ENCODE measurements around the gene DCHS2. TPM values are rescaled to one million over a fixed set of nuclear protein-coding genes. Genes with fewer than 3 reads are reported as not detected.

DCHS2 gene
- total RNA-seq, 2 donors from 2014 or later, result 1.2 to 1.5 TPM

DNA sequence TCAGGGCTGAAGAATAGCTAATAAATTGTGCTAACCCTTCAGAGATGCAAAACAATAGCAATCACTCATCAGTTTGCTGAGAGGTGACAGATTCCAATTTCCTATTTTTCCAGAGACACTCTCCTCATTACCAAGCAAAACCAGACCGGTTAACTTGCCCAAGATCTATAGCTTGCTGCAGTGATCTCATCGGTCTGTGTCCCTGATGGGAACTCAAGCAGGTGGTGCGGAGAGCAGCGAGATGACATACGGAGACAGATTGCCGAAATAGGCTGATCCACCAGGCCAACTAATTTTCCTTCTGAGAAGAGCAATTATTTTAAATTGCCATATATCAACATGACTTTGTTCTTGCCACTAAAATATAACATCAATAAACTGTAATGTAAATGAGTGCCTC is 10.5 kb upstream of the DCHS2 start:
- DNase-seq, result no peak
- Histone ChIP-seq H3K36me3 (no peaks in the 10 kb centered on the region), H3K9me3 (no peaks in the 10 kb centered on the region), H3K9ac (ENCODE audit: low read depth in 2 of 2, low read length in 2 of 2) (no peak overlapping the region), H3K27me3 (no peaks in the 10 kb centered on the region), H3K4me3 (no peak overlapping the region), H3K27ac (no peak overlapping the region), H3K4me1 (no peaks in the 10 kb centered on the region)
- TF ChIP-seq, protein P1, sequence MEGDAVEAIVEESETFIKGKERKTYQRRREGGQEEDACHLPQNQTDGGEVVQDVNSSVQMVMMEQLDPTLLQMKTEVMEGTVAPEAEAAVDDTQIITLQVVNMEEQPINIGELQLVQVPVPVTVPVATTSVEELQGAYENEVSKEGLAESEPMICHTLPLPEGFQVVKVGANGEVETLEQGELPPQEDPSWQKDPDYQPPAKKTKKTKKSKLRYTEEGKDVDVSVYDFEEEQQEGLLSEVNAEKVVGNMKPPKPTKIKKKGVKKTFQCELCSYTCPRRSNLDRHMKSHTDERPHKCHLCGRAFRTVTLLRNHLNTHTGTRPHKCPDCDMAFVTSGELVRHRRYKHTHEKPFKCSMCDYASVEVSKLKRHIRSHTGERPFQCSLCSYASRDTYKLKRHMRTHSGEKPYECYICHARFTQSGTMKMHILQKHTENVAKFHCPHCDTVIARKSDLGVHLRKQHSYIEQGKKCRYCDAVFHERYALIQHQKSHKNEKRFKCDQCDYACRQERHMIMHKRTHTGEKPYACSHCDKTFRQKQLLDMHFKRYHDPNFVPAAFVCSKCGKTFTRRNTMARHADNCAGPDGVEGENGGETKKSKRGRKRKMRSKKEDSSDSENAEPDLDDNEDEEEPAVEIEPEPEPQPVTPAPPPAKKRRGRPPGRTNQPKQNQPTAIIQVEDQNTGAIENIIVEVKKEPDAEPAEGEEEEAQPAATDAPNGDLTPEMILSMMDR (IDR thresholded peaks at IDR 0.05), result no peak
- intact Hi-C loops (cut with DNase I), result loop anchor here (10.0 kb wide), 1 partner anchor 167 kb away; no protein-coding TSS in a partner anchor

DNA sequence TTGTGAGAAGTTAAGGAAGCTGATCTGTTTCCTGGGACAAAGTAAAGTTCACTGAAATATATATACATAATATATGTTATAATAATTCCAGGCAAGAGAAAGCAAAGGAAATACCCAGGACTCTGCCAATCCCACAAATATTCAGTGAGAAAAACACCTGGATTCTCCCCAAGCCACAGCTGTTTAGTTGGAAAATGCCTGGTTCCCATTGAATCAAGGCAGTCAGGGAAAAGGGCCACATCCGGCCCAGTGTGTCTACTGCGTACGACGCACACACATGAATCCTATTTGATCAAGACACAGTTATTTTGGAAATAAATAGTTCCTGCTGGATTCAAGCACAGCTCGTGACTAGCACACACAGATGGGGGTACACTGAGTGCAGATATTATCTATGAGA is 6.3 kb upstream of the DCHS2 start:
- TF ChIP-seq, protein P1 (IDR thresholded peaks at IDR 0.05), result no peak
- no peak for DNase-seq
- Histone ChIP-seq H3K9me3 (no peaks in the 10 kb centered on the region), H3K4me3 (no peak overlapping the region), H3K4me1 (no peaks in the 10 kb centered on the region), H3K27me3 (no peaks in the 10 kb centered on the region), H3K27ac (no peak overlapping the region), H3K9ac (ENCODE audit: low read depth in 2 of 2, low read length in 2 of 2) (no peak overlapping the region), H3K36me3 (no peaks in the 10 kb centered on the region)
- intact Hi-C loops (cut with DNase I), result no loop called here

DNA sequence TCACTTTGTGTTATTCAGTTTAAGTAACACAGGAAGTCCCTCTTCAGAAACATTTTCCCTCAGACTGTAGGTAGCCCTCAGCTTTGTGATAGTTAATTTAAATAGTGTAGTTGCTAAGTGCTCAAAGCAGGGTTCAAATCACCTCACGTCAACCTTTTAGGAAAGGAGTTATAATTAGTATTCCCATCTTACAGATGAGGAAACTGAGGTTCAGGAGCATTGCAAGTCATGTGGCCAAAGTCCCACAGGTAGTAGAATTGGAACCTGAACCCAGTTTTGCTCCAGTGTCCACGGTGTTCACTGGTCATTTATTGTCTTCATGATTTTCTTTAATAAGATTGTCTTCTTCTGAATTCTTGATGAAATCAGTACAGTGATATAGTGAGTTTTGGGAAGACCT is 4.3 kb upstream of the DCHS2 start:
- Histone ChIP-seq H3K9me3 (no peaks in the 10 kb centered on the region), H3K27ac (no peak overlapping the region), H3K4me3 (no peak overlapping the region), H3K9ac (ENCODE audit: low read depth in 2 of 2, low read length in 2 of 2) (no peak overlapping the region), H3K36me3 (no peaks in the 10 kb centered on the region), H3K4me1 (no peaks in the 10 kb centered on the region), H3K27me3 (peaks cover 15% of the 10 kb centered on the region)
- TF ChIP-seq, protein P1 (IDR thresholded peaks at IDR 0.05), result no peak
- intact Hi-C loops (cut with DNase I), result no loop called here
- DNase-seq, result no peak

DNA sequence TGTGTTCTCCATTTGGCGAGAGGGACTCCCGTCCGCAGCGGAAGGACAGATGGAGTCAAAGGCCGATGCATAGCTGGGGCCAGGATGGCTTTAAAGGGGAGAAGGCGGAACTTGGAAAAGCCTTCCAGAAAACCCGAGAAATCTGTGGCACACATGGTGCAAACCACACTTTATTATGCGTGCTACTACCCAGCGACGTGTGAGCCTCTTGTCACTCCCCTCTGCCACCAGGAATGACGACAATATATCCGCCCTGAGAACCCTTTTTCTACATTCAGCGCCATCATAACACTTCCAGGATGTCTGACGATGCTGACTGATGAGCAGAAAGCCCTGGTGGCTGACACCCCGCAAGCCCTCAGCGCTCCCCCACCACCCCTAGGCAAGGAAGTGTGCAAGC is 689 bp upstream of the DCHS2 start:
- Histone ChIP-seq H3K36me3 (no peaks in the 10 kb centered on the region), H3K9me3 (no peaks in the 10 kb centered on the region), H3K4me3 (peak overlapping the region; percentile 13), H3K4me1 (no peaks in the 10 kb centered on the region), H3K9ac (ENCODE audit: low read depth in 2 of 2, low read length in 2 of 2) (no peak overlapping the region), H3K27ac (no peak overlapping the region), H3K27me3 (peaks cover 32% of the 10 kb centered on the region)
- TF ChIP-seq, protein P1 (IDR thresholded peaks at IDR 0.05), result no peak
- no peak for DNase-seq
- intact Hi-C loops (cut with DNase I), result no loop called here

DNA sequence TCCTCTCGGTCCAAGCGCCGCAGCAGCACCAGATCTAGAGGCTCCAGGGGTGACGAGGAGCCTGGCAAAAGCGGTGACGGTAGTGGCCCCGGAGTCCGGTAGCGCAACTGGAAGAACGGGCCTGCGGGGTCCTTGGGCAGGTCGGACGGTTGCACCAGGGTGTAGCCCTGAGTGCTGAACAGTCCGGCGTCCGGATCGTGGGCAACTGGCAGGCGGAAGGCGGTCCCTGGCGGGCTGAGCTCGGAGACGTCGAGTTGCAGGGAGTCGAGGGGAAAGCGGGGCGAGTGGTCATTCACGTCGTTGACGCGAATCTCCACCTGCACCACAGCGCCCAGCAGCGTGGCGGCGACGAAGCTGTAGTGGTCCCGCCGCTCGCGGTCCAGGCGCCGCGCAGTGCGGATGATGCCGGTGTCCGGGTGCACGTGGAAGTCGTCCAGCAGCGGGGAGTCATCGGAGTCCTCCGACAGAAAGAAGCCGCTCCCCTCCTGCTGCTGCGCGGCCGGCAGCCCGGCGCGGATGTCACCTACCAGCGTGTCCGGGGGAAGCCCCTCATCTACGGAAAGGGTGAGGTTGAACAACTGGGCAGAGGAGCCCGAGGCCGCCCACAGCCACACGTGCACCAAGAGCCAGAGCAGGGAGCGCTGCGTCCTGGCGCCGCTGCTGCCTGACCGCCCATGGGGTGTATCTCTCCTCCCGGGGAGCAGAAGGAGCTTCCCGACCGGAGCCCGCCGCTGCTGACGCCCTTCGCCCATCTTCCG is 837 bp downstream of the DCHS2 start:
- Histone ChIP-seq H3K27ac (no peak overlapping the region), H3K4me1 (no peaks in the 10 kb centered on the region), H3K4me3 (peak overlapping the region; percentile 13), H3K27me3 (peaks cover 32% of the 10 kb centered on the region), H3K36me3 (no peaks in the 10 kb centered on the region), H3K9me3 (no peaks in the 10 kb centered on the region), H3K9ac (ENCODE audit: low read depth in 2 of 2, low read length in 2 of 2) (peak overlapping the region in 1 of 2 donors; percentile 12)
- TF ChIP-seq, protein P1 (IDR thresholded peaks at IDR 0.05), result no peak
- DNase-seq, result no peak
- intact Hi-C loops (cut with DNase I), result no loop called here
